Stimulated activated effector memory CD8-positive, alpha-beta T cell treated with anti-CD3 and anti-CD28 coated beads, Interleukin-12 subunit alpha, Interleukin-12 subunit beta, amount 100 ng/mL, for 72 hours (primary cell): ENCODE measurements around the gene ARL13B.
"Not testable (repeated sequence)": the region's sequence is repeated elsewhere in the genome, so short reads cannot be mapped to it uniquely, and the experiment has no call there.

Source experiments
- ATAC-seq: fragments of 150-1000 bp; cut with Tn5 transposase; 2 replicates; pipeline ENCODE4 v1.10.0; 2021
- DNase-seq, 2 donors: peaks; one replicate each; pipeline ENCODE4 v3.0.0; 2021 to 2022; ENCODE audit warnings: low spot score in 2 of 2
- H3K27ac Mint-ChIP-seq: one replicate; pipeline ENCODE4 v1.8.0; 2022; ENCODE audit warnings: mild to moderate bottlenecking, mixed read lengths
- H3K36me3 Mint-ChIP-seq: one replicate; pipeline ENCODE4 v1.8.0; 2022; ENCODE audit warnings: mild to moderate bottlenecking, mixed read lengths
- H3K4me1 Mint-ChIP-seq: one replicate; pipeline ENCODE4 v1.8.0; 2022; ENCODE audit warnings: mixed read lengths
- H3K4me3 Mint-ChIP-seq: one replicate; pipeline ENCODE4 v1.8.0; 2022; ENCODE audit warnings: mild to moderate bottlenecking, mixed read lengths
- H3K9me3 Mint-ChIP-seq: one replicate; pipeline ENCODE4 v1.8.0; 2022; ENCODE audit warnings: mixed read lengths

ARL13B gene

DNA sequence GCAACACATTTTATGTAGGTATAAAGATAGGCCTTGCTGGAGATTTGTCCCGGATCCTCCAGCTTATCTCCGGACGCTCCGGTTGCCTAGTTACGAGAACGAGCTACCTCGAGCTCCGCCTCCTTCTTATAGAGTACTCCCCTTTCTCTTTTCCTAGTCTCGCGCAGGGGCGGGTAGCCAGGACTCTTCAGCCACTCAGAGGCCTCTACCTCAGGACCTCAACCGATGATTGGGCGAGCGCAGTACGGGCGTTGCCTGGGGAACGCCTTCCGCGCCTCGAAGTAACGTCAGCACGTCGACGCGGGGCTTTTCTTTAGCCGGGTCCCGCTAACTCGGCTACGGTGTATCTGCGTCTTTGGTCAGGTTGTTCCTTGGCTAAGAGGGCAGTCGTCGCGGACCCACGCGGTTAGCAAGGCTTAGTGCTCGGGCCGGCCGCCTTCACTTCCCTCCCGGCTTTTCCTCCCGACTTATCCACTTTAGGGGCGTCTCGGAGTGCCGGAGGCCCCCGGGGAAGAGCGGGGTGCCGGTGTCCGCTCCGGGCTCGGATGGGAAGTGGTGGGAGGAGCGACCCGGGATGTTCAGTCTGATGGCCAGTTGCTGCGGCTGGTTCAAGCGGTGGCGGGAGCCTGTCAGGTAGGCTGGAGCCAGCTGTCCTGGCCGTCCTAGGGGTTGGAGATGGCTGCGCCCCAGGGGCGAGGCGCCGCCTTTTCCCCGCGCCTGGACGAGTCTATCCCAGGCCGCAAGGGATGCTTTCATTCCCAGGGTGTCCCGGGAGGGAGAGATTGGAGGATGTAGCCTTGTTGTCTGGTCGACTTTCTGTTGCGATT lies at the start of gene ARL13B:
Gene ARL13B (plus strand): TSS at position 306 of the 827 bp plus-strand sequence. CDS start 269 bp downstream, at position 575.
- peak; percentile 100 for ATAC-seq

DNA sequence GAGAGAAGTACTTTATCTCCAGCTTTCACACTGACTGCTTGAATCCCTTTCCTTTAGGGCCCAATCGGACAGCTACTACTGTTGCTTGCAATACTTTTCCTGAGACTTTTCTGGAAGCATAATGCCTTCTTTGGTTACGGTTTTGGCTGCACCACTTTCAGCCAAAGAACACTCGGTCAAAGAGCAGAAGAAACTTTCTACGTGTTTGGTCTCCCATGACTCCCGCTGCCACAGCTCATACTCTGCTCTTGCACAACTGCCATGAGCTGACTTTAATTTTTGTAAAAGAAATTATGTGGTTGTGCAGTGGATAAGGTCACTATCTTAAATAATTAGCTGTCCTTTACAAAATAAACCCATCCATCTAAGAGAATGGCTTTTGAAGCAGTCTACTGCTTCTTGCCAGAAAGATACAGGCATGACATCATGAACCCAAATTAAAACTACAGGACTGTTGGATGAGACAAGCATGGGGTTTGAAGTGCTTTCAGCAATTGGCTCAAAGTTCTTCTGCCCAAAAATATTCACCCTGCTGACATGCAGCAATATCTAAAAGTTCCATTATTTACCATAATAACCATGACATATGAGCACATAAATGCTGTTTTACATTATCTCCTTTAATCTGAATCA lies 48.2 kb upstream of the ARL13B start:
- Mint-ChIP-seq H3K9me3 (no peaks in the 10 kb centered on the region), H3K36me3 (no peaks in the 10 kb centered on the region), H3K4me1 (no peaks in the 10 kb centered on the region), H3K27ac (no peak overlapping the region), H3K4me3 (no peak overlapping the region)
- no peak for DNase-seq
- ATAC-seq: no peak

More for the DNA sequence above, at the start of gene ARL13B:
- Mint-ChIP-seq H3K9me3 (no peaks in the 10 kb centered on the region), H3K4me1 (peaks cover 12% of the 10 kb centered on the region), H3K4me3 (peak within 1 kb of the TSS; percentile 90), H3K36me3 (no peaks in the 10 kb centered on the region), H3K27ac (peak within 1 kb of the TSS; percentile 82)
- peak; percentile 75 to 93 for DNase-seq

- Mint-ChIP-seq H3K27ac (no peak overlapping the region), H3K36me3 (no peaks in the 10 kb centered on the region), H3K4me3 (no peak overlapping the region), H3K4me1 (no peaks in the 10 kb centered on the region), H3K9me3 (no peaks in the 10 kb centered on the region)
- DNase-seq (no peak), ATAC-seq (no peak)
Measured at GRCh38 chr3:93934366-93935046, 45.4 kb upstream of the ARL13B start.

DNA sequence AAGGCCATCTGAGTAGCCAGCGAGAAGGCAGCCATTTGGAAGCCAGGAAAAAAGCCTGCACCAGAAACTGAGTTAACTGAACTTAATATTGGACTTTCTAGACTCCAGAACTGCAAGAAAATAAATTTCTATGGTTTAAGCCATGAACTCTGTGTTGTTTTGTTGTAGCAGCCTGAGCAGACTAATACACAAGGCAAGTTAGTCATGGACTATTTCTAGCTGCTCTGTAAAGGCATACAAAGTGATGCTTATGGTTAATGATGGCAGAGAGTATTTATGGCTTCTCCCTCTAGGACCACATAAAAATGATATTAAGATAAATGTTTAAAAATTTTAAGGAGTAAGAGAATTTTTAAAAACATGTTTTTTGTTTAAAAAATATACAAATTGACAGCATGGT lies 43.4 kb upstream of the ARL13B start:
- Mint-ChIP-seq H3K9me3 (no peaks in the 10 kb centered on the region), H3K27ac (no peak overlapping the region), H3K36me3 (no peaks in the 10 kb centered on the region), H3K4me3 (no peak overlapping the region), H3K4me1 (no peaks in the 10 kb centered on the region)
- DNase-seq (no peak), ATAC-seq (no peak)

GRCh38 chr3:93937485-93937884 lies 42.5 kb upstream of the ARL13B start:
- H3K27ac Mint-ChIP-seq, ATAC-seq, H3K36me3 Mint-ChIP-seq, H3K4me3 Mint-ChIP-seq, DNase-seq, H3K4me1 Mint-ChIP-seq, H3K9me3 Mint-ChIP-seq: not testable (repeated sequence)

DNA sequence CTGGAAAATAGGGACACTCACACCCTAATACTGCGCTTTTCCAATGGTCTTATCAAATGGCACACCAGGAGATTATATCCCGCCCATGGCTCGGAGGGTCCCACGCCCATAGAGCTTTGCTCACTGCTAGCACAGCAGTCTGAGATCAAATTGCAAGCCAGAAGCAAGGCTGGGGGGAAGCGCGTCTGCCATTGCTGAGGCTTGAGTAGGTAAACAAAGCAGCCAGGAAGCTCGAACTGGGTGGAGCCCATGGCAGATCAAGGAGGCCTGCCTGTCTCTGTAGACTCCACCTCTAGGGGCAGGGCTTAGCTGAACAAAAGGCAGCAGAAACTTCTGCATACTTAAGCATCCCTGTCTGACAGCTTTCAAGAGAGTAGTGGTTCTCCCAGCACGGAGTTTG lies 30.0 kb upstream of the ARL13B start:
- not testable (repeated sequence) for DNase-seq

DNA sequence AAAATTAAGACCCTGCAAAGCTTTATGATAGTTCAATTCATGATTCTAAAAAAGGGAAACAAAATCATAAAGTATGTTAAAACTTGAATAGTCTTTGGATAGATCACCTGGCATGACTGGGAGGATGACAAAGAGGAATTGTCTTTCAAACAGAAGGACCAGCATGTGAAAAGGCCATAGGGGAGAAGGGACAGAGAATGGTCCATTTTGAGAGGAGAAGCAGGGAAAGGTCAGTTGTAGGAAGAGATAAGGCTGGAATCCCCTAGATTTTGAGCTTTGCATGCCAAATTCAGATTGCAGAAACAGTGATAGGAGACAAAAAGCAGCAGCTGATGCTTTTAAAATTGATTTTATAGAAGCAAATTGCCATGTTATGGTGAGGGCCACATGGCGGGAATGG lies 18.9 kb upstream of the ARL13B start:
- no peak for ATAC-seq
- no peak overlapping the region for H3K4me3 Mint-ChIP-seq

More for the DNA sequence above, 30.0 kb upstream of the ARL13B start:
- H3K4me3 Mint-ChIP-seq, H3K9me3 Mint-ChIP-seq, H3K36me3 Mint-ChIP-seq, H3K4me1 Mint-ChIP-seq, ATAC-seq, H3K27ac Mint-ChIP-seq: not testable (repeated sequence)

GRCh38 chr3:93961489-93961888 lies 18.5 kb upstream of the ARL13B start:
- ATAC-seq: no peak
- Mint-ChIP-seq H3K4me1 (no peaks in the 10 kb centered on the region), H3K9me3 (no peaks in the 10 kb centered on the region), H3K4me3 (no peak overlapping the region), H3K36me3 (no peaks in the 10 kb centered on the region), H3K27ac (no peak overlapping the region)
- no peak for DNase-seq

More for the DNA sequence above, 18.9 kb upstream of the ARL13B start:
- DNase-seq: no peak
- H3K9me3 Mint-ChIP-seq: no peaks in the 10 kb centered on the region
- H3K36me3 Mint-ChIP-seq: no peaks in the 10 kb centered on the region
- no peaks in the 10 kb centered on the region for H3K4me1 Mint-ChIP-seq
- H3K27ac Mint-ChIP-seq: no peak overlapping the region

DNA sequence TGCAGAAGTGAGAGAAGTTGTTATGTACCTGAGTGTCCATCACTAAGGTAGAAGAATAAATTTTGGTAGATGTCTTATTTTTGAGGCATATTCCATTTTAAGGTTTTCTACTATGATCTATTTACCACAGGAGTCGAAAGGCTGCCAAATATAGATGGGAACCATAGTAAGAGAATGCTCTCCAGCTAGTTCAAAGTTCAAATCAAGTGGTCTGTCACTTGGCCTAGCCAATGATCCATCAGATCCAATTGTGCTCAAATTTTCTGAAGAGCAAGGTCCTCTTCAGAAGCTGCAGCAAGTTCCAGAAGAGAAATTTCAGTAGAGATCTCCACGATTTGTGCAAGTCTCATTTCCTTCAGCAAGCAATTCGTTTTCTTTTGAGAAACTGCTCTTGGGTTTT lies 17.2 kb upstream of the ARL13B start:
- Mint-ChIP-seq H3K27ac (no peak overlapping the region), H3K4me3 (no peak overlapping the region), H3K4me1 (no peaks in the 10 kb centered on the region), H3K36me3 (no peaks in the 10 kb centered on the region), H3K9me3 (no peaks in the 10 kb centered on the region)
- DNase-seq (no peak), ATAC-seq (no peak)

- H3K4me3 Mint-ChIP-seq, DNase-seq, H3K36me3 Mint-ChIP-seq, H3K4me1 Mint-ChIP-seq, H3K9me3 Mint-ChIP-seq, ATAC-seq, H3K27ac Mint-ChIP-seq: not testable (repeated sequence)
Measured at GRCh38 chr3:93965106-93965505, 14.8 kb upstream of the ARL13B start.

GRCh38 chr3:93969443-93969842 lies 10.5 kb upstream of the ARL13B start:
- Mint-ChIP-seq H3K9me3 (no peaks in the 10 kb centered on the region), H3K36me3 (no peaks in the 10 kb centered on the region), H3K4me3 (no peak overlapping the region), H3K4me1 (peaks cover 9% of the 10 kb centered on the region), H3K27ac (no peak overlapping the region)
- DNase-seq (no peak), ATAC-seq (no peak)

DNA sequence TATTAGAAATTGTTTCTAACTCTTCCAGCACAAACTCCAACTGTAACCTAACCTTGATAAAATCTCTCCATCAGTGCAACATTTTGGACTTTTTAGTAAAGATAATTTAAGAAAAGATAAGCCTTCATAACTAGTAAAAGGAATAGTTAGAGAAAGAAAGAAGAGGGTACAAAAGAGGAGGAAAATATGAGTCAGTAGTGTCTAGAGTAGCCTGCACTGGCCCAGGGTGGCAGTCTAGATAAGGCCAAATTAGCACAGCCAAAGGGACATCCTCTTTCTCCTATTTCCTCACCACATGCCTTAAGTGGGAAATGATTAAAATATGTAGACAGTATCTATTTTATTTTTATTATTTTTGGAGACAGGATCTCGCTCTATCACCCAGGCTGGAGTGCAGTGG lies 10.0 kb upstream of the ARL13B start:
- peaks cover 9% of the 10 kb centered on the region for H3K4me1 Mint-ChIP-seq
- no peak for ATAC-seq
- no peak overlapping the region for H3K27ac Mint-ChIP-seq
- no peaks in the 10 kb centered on the region for H3K36me3 Mint-ChIP-seq
- H3K9me3 Mint-ChIP-seq: no peaks in the 10 kb centered on the region
- no peak for DNase-seq
- H3K4me3 Mint-ChIP-seq: no peak overlapping the region

DNA sequence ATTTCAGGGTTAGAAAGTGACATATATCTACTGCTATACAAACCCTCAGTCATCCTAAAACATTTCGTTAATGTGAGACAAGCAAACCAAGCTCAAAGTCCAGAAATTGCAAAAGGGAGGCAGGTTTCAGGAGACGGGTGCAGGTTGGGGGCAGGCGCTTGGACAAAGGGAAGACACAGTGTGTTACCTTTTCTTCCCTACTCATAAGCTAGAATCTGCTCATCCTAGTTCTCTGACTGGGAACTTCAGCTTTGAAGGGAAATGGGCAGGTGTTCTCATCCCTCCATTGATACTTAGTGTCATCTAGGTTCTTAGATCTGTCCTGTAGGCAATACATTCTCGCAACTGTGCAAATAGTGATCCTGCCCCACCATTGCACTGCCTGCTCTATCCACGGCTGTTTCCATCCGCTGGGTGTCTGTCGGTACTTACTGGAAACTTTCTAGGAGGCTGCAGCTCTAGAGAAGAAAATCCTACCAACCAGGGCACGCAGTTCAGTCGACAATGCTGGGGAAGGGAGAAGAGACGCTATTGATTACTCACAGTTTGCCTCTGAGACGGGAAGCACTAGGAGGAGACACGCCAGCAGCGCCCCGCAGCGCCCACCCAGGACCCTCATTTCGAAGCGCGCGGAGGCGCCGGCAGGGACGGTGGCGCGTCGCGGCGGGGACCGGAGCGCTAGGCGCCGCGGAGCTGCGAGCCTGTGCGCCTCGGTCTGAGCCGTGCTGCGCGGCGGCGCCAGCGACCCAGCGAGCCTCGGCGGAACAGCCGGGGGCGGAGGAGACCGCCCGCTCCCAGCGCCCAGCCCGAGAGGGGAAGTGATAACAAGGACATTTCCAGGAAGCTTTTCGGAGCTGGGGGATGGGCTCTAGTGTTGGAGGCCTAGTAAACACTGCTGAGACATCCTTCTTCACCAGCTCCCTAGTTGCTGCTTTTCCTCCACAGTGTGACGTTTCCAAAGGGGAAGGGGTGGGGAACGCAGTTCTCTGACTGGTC lies 6.5 kb upstream of the ARL13B start, which contains the start of gene PROS1:
Gene PROS1 (minus strand): TSS at position 766 of the 996 bp plus-strand sequence. CDS start 147 bp downstream, at position 619.
- Mint-ChIP-seq H3K4me3 (peak within 1 kb of the TSS; percentile 81), H3K36me3 (no peaks in the 10 kb centered on the region), H3K9me3 (no peaks in the 10 kb centered on the region), H3K27ac (peak within 1 kb of the TSS; percentile 82), H3K4me1 (peaks cover 9% of the 10 kb centered on the region)
- ATAC-seq: peak; percentile 95
- DNase-seq: peak; percentile 34 to 73

DNA sequence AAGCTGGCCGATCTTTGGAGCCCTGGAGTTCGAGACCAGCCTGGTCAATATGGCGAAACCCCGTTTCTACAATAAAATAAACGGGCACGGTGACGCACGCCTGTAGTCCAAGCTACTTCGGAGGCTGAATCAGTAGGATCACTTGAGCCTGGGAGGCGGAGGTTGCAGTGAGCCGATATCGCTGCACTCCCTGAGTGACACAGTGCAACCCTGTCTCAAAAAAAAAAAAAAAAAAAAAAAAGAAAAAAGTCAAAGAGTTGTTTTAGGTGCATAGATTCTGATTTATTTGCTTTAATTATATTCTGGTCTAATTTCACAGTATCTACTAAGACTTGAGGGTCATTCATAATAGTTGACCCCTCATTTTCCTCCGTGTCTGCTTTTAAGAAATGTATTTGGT lies 1.7 kb downstream of the ARL13B start:
- H3K27ac Mint-ChIP-seq: no peak overlapping the region
- peak overlapping the region; percentile 90 for H3K4me3 Mint-ChIP-seq
- ATAC-seq: no peak
- H3K4me1 Mint-ChIP-seq: peaks cover 12% of the 10 kb centered on the region
- H3K9me3 Mint-ChIP-seq: no peaks in the 10 kb centered on the region
- no peaks in the 10 kb centered on the region for H3K36me3 Mint-ChIP-seq
- DNase-seq: no peak
